HCEC 1CT (cell line): ENCODE data around the gene KCNS3.

Source experiments
- DNase-seq: peaks from one replicate; pipeline ENCODE4 v3.0.0-alpha.2; 2017

Gene KCNS3, protein sequence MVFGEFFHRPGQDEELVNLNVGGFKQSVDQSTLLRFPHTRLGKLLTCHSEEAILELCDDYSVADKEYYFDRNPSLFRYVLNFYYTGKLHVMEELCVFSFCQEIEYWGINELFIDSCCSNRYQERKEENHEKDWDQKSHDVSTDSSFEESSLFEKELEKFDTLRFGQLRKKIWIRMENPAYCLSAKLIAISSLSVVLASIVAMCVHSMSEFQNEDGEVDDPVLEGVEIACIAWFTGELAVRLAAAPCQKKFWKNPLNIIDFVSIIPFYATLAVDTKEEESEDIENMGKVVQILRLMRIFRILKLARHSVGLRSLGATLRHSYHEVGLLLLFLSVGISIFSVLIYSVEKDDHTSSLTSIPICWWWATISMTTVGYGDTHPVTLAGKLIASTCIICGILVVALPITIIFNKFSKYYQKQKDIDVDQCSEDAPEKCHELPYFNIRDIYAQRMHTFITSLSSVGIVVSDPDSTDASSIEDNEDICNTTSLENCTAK

GRCh38 chr2:17878281-17879136, at the start of gene KCNS3:
Gene KCNS3, plus strand, starts transcription at chr2:17878667. Its CDS starts 52,342 bp downstream, at chr2:17931009.
- DNase-seq: peak; percentile 32

DNA sequence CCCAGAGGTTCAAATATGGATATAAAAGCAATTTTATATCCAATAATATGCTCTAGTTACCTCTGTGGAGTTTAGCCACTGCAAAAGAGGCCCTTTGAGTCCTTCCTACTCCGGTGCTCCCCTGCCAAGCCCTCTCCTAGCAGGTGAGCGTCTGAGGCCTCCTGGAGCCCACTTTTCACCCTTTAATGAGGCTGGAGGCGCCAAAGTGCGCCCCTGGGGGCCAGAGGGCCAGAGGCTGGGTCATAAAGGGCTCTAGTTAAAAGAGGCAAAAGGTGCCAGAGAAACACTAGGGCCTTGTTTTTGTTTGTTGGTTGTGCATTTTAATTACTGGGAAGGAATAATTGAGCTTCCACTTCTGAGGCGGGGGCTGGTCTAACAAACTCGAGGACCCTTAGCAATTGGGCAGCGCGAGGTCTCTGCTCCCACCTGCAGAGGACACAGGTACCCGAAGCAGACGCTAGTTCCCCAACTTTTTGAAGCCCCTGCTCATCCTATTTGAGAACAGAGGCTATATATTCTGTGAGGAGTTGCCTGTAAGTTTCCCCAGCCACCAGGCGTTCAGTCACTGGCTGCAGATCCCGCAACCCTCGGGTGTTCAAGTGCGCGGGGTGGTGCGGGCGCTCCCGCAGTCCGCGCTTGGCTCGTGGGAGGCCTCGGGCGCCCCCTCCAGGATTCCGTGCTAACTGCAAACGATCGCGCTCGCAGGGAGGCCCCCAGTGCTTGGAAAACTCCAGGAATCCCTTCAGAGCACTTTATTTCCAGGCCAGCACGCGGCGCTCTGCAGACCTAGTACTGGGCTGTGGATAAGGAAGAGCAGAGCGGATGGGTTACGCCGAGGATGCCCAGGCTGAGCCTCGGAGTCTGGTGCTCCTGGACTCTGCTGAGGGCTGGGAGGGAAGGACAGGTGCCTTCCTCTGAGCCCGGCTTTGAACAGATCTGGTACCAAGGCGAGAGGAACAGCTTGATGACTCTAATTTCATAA, 48.1 kb upstream of the KCNS3 start:
- peak; percentile 74 for DNase-seq

DNA sequence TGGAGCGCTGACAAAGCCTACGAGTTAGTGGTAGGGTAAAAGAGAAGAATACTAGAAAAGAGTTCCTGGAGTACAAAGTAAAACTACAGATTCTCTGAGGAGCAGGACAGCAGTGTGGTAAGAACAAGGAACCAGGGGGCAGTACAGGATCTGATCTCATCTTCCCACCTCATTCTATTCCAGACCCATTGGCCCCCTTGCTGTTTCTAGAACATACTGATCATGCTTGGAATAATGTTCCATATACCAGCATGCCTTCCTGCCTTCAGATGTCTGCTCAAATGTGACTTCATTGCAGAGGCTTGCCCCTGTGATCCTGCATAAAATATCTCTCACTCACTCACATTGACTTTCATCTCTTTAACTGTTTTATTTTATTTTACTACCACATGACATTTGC, 43.0 kb upstream of the KCNS3 start:
- DNase-seq: no peak

DNA sequence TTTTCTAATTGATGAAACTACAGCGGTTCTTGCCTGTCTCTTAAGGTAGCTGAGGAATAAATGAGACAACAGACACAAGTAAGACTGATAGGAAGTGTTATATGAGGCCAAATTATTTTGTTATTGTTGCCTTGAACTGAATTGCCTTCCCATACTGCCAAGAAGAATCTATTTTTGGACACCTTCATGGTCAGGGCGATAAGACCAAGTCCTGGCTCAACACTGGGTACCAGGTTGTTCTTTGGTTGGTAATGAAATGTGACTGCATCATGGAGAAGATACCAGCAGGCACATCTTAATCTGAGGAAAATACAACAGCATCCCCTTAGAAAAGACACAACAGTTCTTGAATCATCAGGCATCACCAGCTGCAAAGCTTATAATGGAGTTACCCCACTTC, 38.5 kb upstream of the KCNS3 start:
- DNase-seq: no peak

DNA sequence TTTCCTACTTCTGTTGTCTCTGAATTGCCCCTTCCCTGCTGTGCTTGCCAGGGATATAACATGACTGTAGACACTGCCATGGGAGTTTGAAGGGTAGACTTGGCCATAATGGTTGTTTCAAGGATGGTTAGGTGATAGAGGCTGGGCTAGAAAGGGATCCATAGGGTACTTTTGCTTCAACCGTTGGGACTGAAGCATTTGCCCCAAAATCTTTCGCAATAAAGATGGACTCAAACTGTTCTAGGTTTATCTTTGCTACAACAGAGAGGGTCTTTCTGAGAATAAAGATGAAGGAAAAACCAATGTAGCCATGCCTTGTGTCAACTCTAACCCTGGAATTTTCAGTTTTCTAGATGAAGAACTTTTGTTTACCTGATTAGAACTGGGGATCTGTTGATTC, 35.0 kb upstream of the KCNS3 start:
- DNase-seq: no peak

DNA sequence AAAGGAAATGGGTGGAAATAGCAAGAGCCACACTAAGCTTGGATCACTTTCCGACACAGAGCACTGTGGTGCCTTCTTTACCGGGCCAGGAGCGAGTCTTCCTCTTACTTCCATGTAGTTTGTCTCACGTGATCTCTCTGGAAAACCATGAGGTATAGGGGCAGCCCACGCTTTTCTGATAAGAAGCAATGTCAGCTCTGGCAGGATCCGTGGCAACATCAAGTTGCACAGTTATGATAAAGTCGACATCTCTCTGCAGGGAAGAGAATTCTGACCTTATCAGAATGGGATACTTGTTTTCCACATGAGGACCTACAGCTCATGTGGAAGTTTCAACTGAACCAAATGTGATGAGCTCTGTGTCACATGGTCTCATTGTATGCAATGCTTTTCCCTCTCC, 32.7 kb upstream of the KCNS3 start:
- no peak for DNase-seq

- no peak for DNase-seq
These were observed 31.8 kb upstream of the KCNS3 start for GRCh38 chr2:17846676-17847075.

DNA sequence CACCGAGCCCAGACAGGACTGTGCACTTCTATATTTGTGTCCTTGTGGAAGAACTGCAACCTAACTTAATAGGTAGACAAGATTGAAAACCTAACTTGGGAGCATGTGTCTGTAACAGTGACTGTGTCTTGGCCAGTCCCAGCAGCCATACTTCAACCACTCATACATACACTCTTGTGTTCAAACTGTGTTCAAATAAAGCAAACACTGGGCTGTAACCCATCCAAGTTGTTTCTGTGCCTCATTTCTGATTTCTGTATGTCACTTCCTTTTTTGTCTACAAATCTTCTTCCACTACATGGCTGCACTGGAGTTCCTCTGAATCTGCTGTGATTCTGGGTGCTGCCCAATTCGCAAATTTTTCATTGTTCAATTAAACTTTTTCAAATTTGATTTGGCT, 31.2 kb upstream of the KCNS3 start:
- DNase-seq: no peak

- no peak for DNase-seq
These were observed 29.2 kb upstream of the KCNS3 start for GRCh38 chr2:17849275-17849674.

DNA sequence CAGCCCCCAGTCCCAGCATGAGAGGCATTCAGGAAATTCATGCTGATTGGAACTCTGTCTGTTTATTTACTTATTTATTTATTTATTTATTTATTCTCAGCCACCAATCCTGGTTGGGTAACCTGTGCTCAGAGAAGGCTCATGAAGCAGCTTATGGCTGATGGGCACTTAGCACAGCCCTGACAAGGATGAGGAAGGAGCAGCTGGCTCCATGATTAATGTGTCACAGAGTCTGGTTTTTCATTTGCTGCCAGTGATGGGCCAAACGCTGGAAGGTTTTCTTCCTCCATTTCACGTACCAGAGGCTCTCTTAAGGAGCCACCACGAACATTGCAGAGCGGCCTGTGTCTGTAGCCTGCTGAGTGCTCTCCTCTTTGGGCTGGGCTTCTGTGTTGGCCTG, 28.3 kb upstream of the KCNS3 start:
- DNase-seq: no peak

- peak; percentile 55 for DNase-seq
These were observed 26.5 kb upstream of the KCNS3 start for GRCh38 chr2:17851731-17852585.

GRCh38 chr2:17853799-17854198, 24.7 kb upstream of the KCNS3 start:
- DNase-seq: no peak

- DNase-seq: peak; percentile 64
These were observed 21.4 kb upstream of the KCNS3 start for GRCh38 chr2:17857021-17857420.

GRCh38 chr2:17858064-17858463, 20.4 kb upstream of the KCNS3 start:
- DNase-seq: no peak

DNA sequence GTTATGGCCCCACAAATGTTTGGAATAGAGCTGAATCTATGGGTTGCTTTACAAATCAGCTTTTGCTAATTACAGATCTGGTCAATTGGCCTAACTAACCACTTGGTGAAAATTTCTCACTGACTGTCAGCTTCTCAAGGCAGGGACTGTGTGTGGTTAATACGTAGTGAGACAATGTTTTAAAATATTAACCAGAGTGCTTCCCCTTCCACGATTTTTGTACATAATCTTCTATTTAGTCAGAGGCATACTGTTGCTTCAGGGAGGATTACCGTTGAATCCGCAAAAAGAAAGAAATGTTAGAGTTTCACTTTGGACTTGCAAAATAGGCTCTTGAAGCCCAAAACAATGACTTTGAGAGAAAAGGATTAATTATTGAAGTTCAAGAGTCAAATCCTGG, 14.9 kb upstream of the KCNS3 start:
- no peak for DNase-seq

DNA sequence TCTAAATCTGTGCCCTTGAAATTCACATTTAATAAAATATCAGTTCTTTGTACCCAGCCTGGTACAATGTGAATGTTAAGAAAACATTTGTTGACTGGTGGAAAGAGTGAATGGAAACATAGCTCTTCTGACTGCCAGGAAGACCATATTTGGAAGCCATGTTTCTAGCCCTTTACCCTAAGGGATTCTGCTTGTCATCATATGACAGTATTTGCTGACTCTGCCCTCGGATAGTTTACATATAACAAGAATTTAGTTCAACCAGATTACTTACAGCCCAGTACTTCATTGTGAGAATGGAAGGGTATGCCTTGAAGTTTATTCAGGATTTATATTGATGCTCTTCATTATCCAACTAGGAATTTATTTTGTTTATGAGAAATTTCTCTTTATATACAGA, 13.8 kb upstream of the KCNS3 start:
- DNase-seq: no peak

DNA sequence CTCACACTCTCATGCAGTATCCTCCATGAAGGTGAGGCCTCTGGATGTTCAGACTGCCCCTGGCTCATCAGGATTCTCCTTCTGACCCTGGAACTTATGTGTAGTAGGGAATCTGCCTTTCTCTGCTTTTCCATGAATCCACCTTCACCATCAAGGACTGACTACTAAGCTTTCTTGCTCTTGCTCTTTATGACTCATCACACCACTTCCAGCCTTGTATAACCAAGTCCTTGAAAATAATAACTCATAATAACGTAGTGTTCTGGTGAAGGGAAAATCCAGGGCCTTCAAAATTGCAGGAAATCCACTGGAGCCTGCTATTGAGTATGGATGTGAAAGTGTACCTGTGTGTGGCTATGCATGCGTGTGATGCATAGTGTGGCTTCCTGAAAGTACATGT, 11.3 kb upstream of the KCNS3 start:
- DNase-seq: peak; percentile 30

- peak; percentile 83 for DNase-seq
These were observed 9.3 kb upstream of the KCNS3 start for GRCh38 chr2:17869128-17869527.

GRCh38 chr2:17871639-17872038, 6.8 kb upstream of the KCNS3 start:
- no peak for DNase-seq

- no peak for DNase-seq
These were observed 5.4 kb upstream of the KCNS3 start for GRCh38 chr2:17873021-17873420.

- no peak for DNase-seq
These were observed 1.9 kb upstream of the KCNS3 start for GRCh38 chr2:17876590-17876989.

DNA sequence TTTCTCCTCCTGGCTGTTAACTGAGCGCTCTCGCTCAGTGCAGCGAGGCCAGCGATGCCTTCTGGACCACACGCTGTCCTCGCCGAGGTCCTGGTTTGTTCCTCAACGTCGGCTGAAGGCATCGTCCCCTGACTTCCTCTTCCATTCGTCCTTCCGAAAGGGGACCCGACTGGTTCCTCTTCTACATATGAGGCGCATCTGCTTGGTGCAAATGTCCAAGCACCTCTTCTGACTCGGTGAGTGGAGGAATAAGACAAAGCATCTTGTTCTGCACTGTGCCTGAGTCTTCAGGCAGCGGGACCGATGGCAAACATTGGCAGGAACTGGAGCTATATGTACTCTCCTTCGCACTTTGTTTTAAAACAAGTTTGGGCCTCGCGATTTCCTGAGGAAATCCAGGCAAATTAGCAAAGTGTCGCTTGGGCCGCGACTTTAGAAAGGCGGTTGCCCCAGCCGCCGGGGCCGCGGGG, 621 bp upstream of the KCNS3 start:
- DNase-seq: no peak
